ENCODE measurements around the gene PVALB. TPM values are rescaled to one million over a fixed set of nuclear protein-coding genes. Genes with fewer than 3 reads are reported as not detected.

The PVALB gene
- total and polyA plus RNA-seq, 4 donors = 0.73 to 3.0 (median 2.4) TPM; not detected in 1

GRCh38 chr22:36778020-36778419 is 38.8 kb downstream of the PVALB start:
- no peak for TF ChIP-seq CTCF (IDR thresholded peaks at IDR 0.05; ENCODE audit: control extremely low read depth, extremely low read depth)
- Histone ChIP-seq H3K4me1 (ENCODE audit: control insufficient read depth in 5 of 5, insufficient read depth in 5 of 5, low read length in 5 of 5) (peaks cover 3 to 12% (median 5%) of the 10 kb centered on the region in 5 donors), H3K9ac (ENCODE audit: insufficient read depth in 1 of 2, low read length in 2 of 2) (no peak overlapping the region), H3K36me3 (ENCODE audit: control insufficient read depth in 4 of 4, insufficient read depth in 4 of 4, low read length in 4 of 4) (no peaks in the 10 kb centered on the region), H3K27ac (ENCODE audit: low read depth in 1 of 2, low read length in 1 of 2) (no peak overlapping the region), H3K9me3 (ENCODE audit: control insufficient read depth in 4 of 4, insufficient read depth in 3 of 4, low read length in 3 of 4) (no peaks in the 10 kb centered on the region), H3K27me3 (ENCODE audit: control insufficient read depth in 3 of 3, insufficient read depth in 3 of 3, low read length in 2 of 3) (peaks cover 0 to under 1% (median 0%) of the 10 kb centered on the region in 3 donors), H3K4me3 (no peak overlapping the region)
- ATAC-seq (ENCODE audit: insufficient read depth, low FRiP score) = no peak
- DNase-seq = no peak

- H3K4me3 ChIP-seq = no peak overlapping the region
- ATAC-seq (ENCODE audit: insufficient read depth, low FRiP score) (no peak), DNase-seq (no peak)
- TF ChIP-seq CTCF (IDR thresholded peaks at IDR 0.05; ENCODE audit: control extremely low read depth, extremely low read depth) = no peak
- H3K36me3 ChIP-seq (ENCODE audit: control insufficient read depth in 4 of 4, insufficient read depth in 4 of 4, low read length in 4 of 4) = peaks cover 0 to 7% (median 0%) of the 10 kb centered on the region in 4 donors
- no peaks in the 10 kb centered on the region for H3K27me3 ChIP-seq (ENCODE audit: control insufficient read depth in 3 of 3, insufficient read depth in 3 of 3, low read length in 2 of 3)
- H3K9ac ChIP-seq (ENCODE audit: insufficient read depth in 1 of 2, low read length in 2 of 2) = no peak overlapping the region
- WGBS, 2 donors = 65 to 77% methylated on average over 12 of the region's 12 CpGs
- no peak overlapping the region for H3K27ac ChIP-seq (ENCODE audit: low read depth in 1 of 2, low read length in 1 of 2)
- peaks cover 0 to 12% (median 4%) of the 10 kb centered on the region in 5 donors for H3K4me1 ChIP-seq (ENCODE audit: control insufficient read depth in 5 of 5, insufficient read depth in 5 of 5, low read length in 5 of 5)
- no peaks in the 10 kb centered on the region for H3K9me3 ChIP-seq (ENCODE audit: control insufficient read depth in 4 of 4, insufficient read depth in 3 of 4, low read length in 3 of 4)
These were observed 40.1 kb downstream of the PVALB start for GRCh38 chr22:36776722-36777121.

- DNase-seq (peak; percentile 99 to 100 (median 100)), ATAC-seq (ENCODE audit: insufficient read depth, low FRiP score) (peak; percentile 97)
- WGBS, 2 donors = 0% methylated on average over 40 to 43 of the region's 43 CpGs
- H3K36me3 ChIP-seq (ENCODE audit: control insufficient read depth in 4 of 4, insufficient read depth in 4 of 4, low read length in 4 of 4) = peaks cover 0 to 7% (median 0%) of the 10 kb centered on the region in 4 donors
- TF ChIP-seq CTCF (IDR thresholded peaks at IDR 0.05; ENCODE audit: control extremely low read depth, extremely low read depth) = no peak
- H3K9me3 ChIP-seq (ENCODE audit: control insufficient read depth in 4 of 4, insufficient read depth in 3 of 4, low read length in 3 of 4) = no peaks in the 10 kb centered on the region
- peak within 1 kb of the TSS; percentile 62 to 71 for H3K27ac ChIP-seq (ENCODE audit: low read depth in 1 of 2, low read length in 1 of 2)
- H3K9ac ChIP-seq (ENCODE audit: insufficient read depth in 1 of 2, low read length in 2 of 2) = peak within 1 kb of the TSS; percentile 20 to 78
- peak within 1 kb of the TSS; percentile 59 for H3K4me3 ChIP-seq
- peaks cover 0 to 12% (median 4%) of the 10 kb centered on the region in 5 donors for H3K4me1 ChIP-seq (ENCODE audit: control insufficient read depth in 5 of 5, insufficient read depth in 5 of 5, low read length in 5 of 5)
- H3K27me3 ChIP-seq (ENCODE audit: control insufficient read depth in 3 of 3, insufficient read depth in 3 of 3, low read length in 2 of 3) = no peaks in the 10 kb centered on the region
These were observed 40.7 kb downstream of the PVALB start, which contains the start of gene IFT27 for GRCh38 chr22:36775964-36776669. Gene IFT27, minus strand, starts transcription at chr22:36776119. Its CDS starts 412 bp downstream, at chr22:36775707.
